ENCODE data around the gene TOR1A. TPM values are rescaled to one million over a fixed set of nuclear protein-coding genes. Genes with fewer than 3 reads are reported as not detected.

Gene TOR1A
- total RNA-seq, 1 donor from 2014 or later: 19.2 TPM

GRCh38 chr9:129861447-129861827, 37.5 kb upstream of the TOR1A start:
- Histone ChIP-seq H3K27me3 (ENCODE audit: control insufficient read depth, insufficient read depth, low read length) (no peaks in the 10 kb centered on the region), H3K36me3 (ENCODE audit: control insufficient read depth, insufficient read depth, low read length) (peaks cover 15% of the 10 kb centered on the region), H3K4me3 (ENCODE audit: low read depth, low read length) (no peak overlapping the region)
- FAIRE-seq (no peak), DNase-seq (ENCODE audit: low read depth) (no peak)
- no peak for TF ChIP-seq CTCF (IDR thresholded peaks at IDR 0.05; ENCODE audit: insufficient read depth, low read length, severe bottlenecking)

- DNase-seq (ENCODE audit: low read depth) (no peak), FAIRE-seq (no peak)
- peaks cover 15% of the 10 kb centered on the region for H3K36me3 ChIP-seq (ENCODE audit: control insufficient read depth, insufficient read depth, low read length)
- TF ChIP-seq CTCF (IDR thresholded peaks at IDR 0.05; ENCODE audit: insufficient read depth, low read length, severe bottlenecking): no peak
- no peak overlapping the region for H3K4me3 ChIP-seq (ENCODE audit: low read depth, low read length)
- no peaks in the 10 kb centered on the region for H3K27me3 ChIP-seq (ENCODE audit: control insufficient read depth, insufficient read depth, low read length)
Measured at GRCh38 chr9:129860653-129861446, 36.9 kb upstream of the TOR1A start.

GRCh38 chr9:129858167-129858962, 34.4 kb upstream of the TOR1A start:
- peaks cover 21% of the 10 kb centered on the region for H3K36me3 ChIP-seq (ENCODE audit: control insufficient read depth, insufficient read depth, low read length)
- no peak for TF ChIP-seq CTCF (IDR thresholded peaks at IDR 0.05; ENCODE audit: insufficient read depth, low read length, severe bottlenecking)
- H3K27me3 ChIP-seq (ENCODE audit: control insufficient read depth, insufficient read depth, low read length): no peaks in the 10 kb centered on the region
- H3K4me3 ChIP-seq (ENCODE audit: low read depth, low read length): no peak overlapping the region
- FAIRE-seq: no peak
- no peak for DNase-seq (ENCODE audit: low read depth)

- DNase-seq (ENCODE audit: low read depth) (no peak), FAIRE-seq (no peak)
- no peak for TF ChIP-seq CTCF (IDR thresholded peaks at IDR 0.05; ENCODE audit: insufficient read depth, low read length, severe bottlenecking)
- H3K36me3 ChIP-seq (ENCODE audit: control insufficient read depth, insufficient read depth, low read length): peaks cover 28% of the 10 kb centered on the region
- no peaks in the 10 kb centered on the region for H3K27me3 ChIP-seq (ENCODE audit: control insufficient read depth, insufficient read depth, low read length)
- no peak overlapping the region for H3K4me3 ChIP-seq (ENCODE audit: low read depth, low read length)
Measured at GRCh38 chr9:129857207-129857606, 33.3 kb upstream of the TOR1A start.

GRCh38 chr9:129854588-129855110, 30.7 kb upstream of the TOR1A start:
- Histone ChIP-seq H3K27me3 (ENCODE audit: control insufficient read depth, insufficient read depth, low read length) (no peaks in the 10 kb centered on the region), H3K4me3 (ENCODE audit: low read depth, low read length) (no peak overlapping the region), H3K36me3 (ENCODE audit: control insufficient read depth, insufficient read depth, low read length) (peaks cover 30% of the 10 kb centered on the region)
- no peak for DNase-seq (ENCODE audit: low read depth)
- no peak for FAIRE-seq
- no peak for TF ChIP-seq CTCF (IDR thresholded peaks at IDR 0.05; ENCODE audit: insufficient read depth, low read length, severe bottlenecking)
